Measurements from ENCODE around the gene HMG20B.

The HMG20B gene

GRCh38 chr19:3622224-3622623 is 49.5 kb downstream of the HMG20B start:
- H3K4me1 ChIP-seq (ENCODE audit: low read length) = peaks cover 27% of the 10 kb centered on the region; the same call in 1 of the 2 replicates
- no peaks in the 10 kb centered on the region for H3K27me3 ChIP-seq (replicated peaks; ENCODE audit: insufficient read depth, low read length)
- no peaks in the 10 kb centered on the region for H3K9me2 ChIP-seq (replicated peaks; ENCODE audit: insufficient read depth, low read length)
- no peaks in the 10 kb centered on the region for H4K20me1 ChIP-seq (ENCODE audit: insufficient read depth, low read length)
- H2AFZ ChIP-seq (ENCODE audit: low read length) = no peak overlapping the region
- TF ChIP-seq EZH2 (optimal IDR thresholded peaks at IDR 0.05; ENCODE audit: low read depth, low read length) (no peak), CTCF (IDR thresholded peaks at IDR 0.05; ENCODE audit: low read length) (no peak), EZH2phosphoT487 (IDR thresholded peaks at IDR 0.05; ENCODE audit: low read length) (no peak)
- H3K9ac ChIP-seq (ENCODE audit: low read length) = no peak overlapping the region
- no peak overlapping the region for H3K4me3 ChIP-seq (ENCODE audit: low read length)
- H3F3A ChIP-seq (ENCODE audit: insufficient read depth, low read length) = peaks cover 13% of the 10 kb centered on the region; the same call in 1 of the 2 replicates
- no peak overlapping the region for H3K27ac ChIP-seq (ENCODE audit: low read length)
- DNase-seq = no peak
- H3K79me2 ChIP-seq (ENCODE audit: low read length) = peaks cover 39% of the 10 kb centered on the region
- no peak overlapping the region for H3K4me2 ChIP-seq (ENCODE audit: low read depth, low read length)
- H3K36me3 ChIP-seq (replicated peaks; ENCODE audit: insufficient read depth, low read length) = 0 out of 2 replicates have a peak, but pooled peaks cover 2% of the 10 kb centered on the region
- H3K9me3 ChIP-seq (replicated peaks; ENCODE audit: insufficient read depth, low read length) = no peaks in the 10 kb centered on the region

GRCh38 chr19:3623716-3624115 is 51.0 kb downstream of the HMG20B start:
- Histone ChIP-seq H3K9me3 (replicated peaks; ENCODE audit: insufficient read depth, low read length) (no peaks in the 10 kb centered on the region), H3K27ac (ENCODE audit: low read length) (no peak overlapping the region), H3K9me2 (replicated peaks; ENCODE audit: insufficient read depth, low read length) (no peaks in the 10 kb centered on the region), H3K4me3 (ENCODE audit: low read length) (no peak overlapping the region), H4K20me1 (ENCODE audit: insufficient read depth, low read length) (no peaks in the 10 kb centered on the region), H3K4me2 (ENCODE audit: low read depth, low read length) (no peak overlapping the region), H3K27me3 (replicated peaks; ENCODE audit: insufficient read depth, low read length) (no peaks in the 10 kb centered on the region), H2AFZ (ENCODE audit: low read length) (no peak overlapping the region), H3K36me3 (replicated peaks; ENCODE audit: insufficient read depth, low read length) (0 out of 2 replicates have a peak, but pooled peaks cover 2% of the 10 kb centered on the region), H3K9ac (ENCODE audit: low read length) (no peak overlapping the region), H3K79me2 (ENCODE audit: low read length) (peaks cover 39% of the 10 kb centered on the region), H3F3A (ENCODE audit: insufficient read depth, low read length) (peaks cover 2% of the 10 kb centered on the region; the same call in 1 of the 2 replicates), H3K4me1 (ENCODE audit: low read length) (peaks cover 21% of the 10 kb centered on the region; the same call in 1 of the 2 replicates)
- TF ChIP-seq EZH2 (optimal IDR thresholded peaks at IDR 0.05; ENCODE audit: low read depth, low read length) (no peak), EZH2phosphoT487 (IDR thresholded peaks at IDR 0.05; ENCODE audit: low read length) (no peak), CTCF (IDR thresholded peaks at IDR 0.05; ENCODE audit: low read length) (no peak)
- DNase-seq = no peak

GRCh38 chr19:3625996-3626472 is 53.3 kb downstream of the HMG20B start:
- peaks cover 39% of the 10 kb centered on the region for H3K79me2 ChIP-seq (ENCODE audit: low read length)
- peak overlapping the region; percentile 73 for H2AFZ ChIP-seq (ENCODE audit: low read length)
- H3K9me2 ChIP-seq (replicated peaks; ENCODE audit: insufficient read depth, low read length) = no peaks in the 10 kb centered on the region
- peak overlapping the region; percentile 79 for H3K9ac ChIP-seq (ENCODE audit: low read length)
- H3F3A ChIP-seq (ENCODE audit: insufficient read depth, low read length) = no peaks in the 10 kb centered on the region
- DNase-seq = no peak
- H3K9me3 ChIP-seq (replicated peaks; ENCODE audit: insufficient read depth, low read length) = no peaks in the 10 kb centered on the region
- H3K4me3 ChIP-seq (ENCODE audit: low read length) = peak overlapping the region; percentile 87
- no peaks in the 10 kb centered on the region for H4K20me1 ChIP-seq (ENCODE audit: insufficient read depth, low read length)
- H3K27ac ChIP-seq (ENCODE audit: low read length) = peak overlapping the region; percentile 81; the same call in 1 of the 2 replicates
- peak overlapping the region; percentile 95 for H3K4me2 ChIP-seq (ENCODE audit: low read depth, low read length)
- H3K36me3 ChIP-seq (replicated peaks; ENCODE audit: insufficient read depth, low read length) = 0 out of 2 replicates have a peak, but pooled peaks cover 2% of the 10 kb centered on the region
- TF ChIP-seq CTCF (IDR thresholded peaks at IDR 0.05; ENCODE audit: low read length) = no peak
- no peak for TF ChIP-seq EZH2 (optimal IDR thresholded peaks at IDR 0.05; ENCODE audit: low read depth, low read length)
- TF ChIP-seq EZH2phosphoT487 (IDR thresholded peaks at IDR 0.05; ENCODE audit: low read length) = no peak
- H3K4me1 ChIP-seq (ENCODE audit: low read length) = peaks cover 20% of the 10 kb centered on the region; the same call in 1 of the 2 replicates
- no peaks in the 10 kb centered on the region for H3K27me3 ChIP-seq (replicated peaks; ENCODE audit: insufficient read depth, low read length)
